BJ (cell line): Measurements from ENCODE around the gene PEX14. TPM values are rescaled to one million over a fixed set of nuclear protein-coding genes. Genes with fewer than 3 reads are reported as not detected.

Source experiments
- CTCF ChIA-PET: fragments of 350-600 bp; formaldehyde crosslinking; extraction: SDS; loops from one replicate; lab custom pipeline; 2021; ENCODE audit warnings: antibody characterized with exemption, inconsistent platforms; lab: Yijun Ruan, JAX
- POLR2A ChIA-PET: fragments of 300-600 bp; sonication (Branson Sonifier 250); formaldehyde crosslinking; extraction: SDS; loops from one replicate; lab custom pipeline; 2021; ENCODE audit warnings: antibody characterized with exemption; lab: Charles Lee
- DNase-seq: peaks from one replicate; pipeline ENCODE4 v3.0.0-alpha.2; 2011; ENCODE audit warnings: low read depth
- H3K27me3 ChIP-seq: 2 replicates; pipeline ENCODE4 v1.6.0; 2011; ENCODE audit warnings: low read length; ENCODE audit not compliant: control insufficient read depth, insufficient read depth
- H3K36me3 ChIP-seq: 2 replicates; pipeline ENCODE4 v1.5.1; 2011; ENCODE audit warnings: low read length; ENCODE audit not compliant: control insufficient read depth, insufficient read depth
- H3K4me3 ChIP-seq: 2 replicates; pipeline ENCODE4 v1.5.1; 2011; ENCODE audit warnings: low read depth, mild to moderate bottlenecking, control low read depth, low read length
- polyA plus RNA-seq: library from polyadenylated mRNA; depleted of rRNA; stranded (reverse); fragments of >200 nt; gene quantifications from 2 replicates; pipeline ENCODE4 v1.2.3, GENCODE V29; 2011
- TF ChIP-seq, protein P1 (sequence below): IDR thresholded peaks from 2 replicates; pipeline ENCODE4 v1.5.1; 2011; ENCODE audit warnings: low read depth, mild to moderate bottlenecking, control low read depth, inconsistent platforms, low read length, moderate library complexity; ENCODE audit not compliant: insufficient read depth

Gene PEX14
- polyA plus RNA-seq, 1 experiment = 10.1 TPM

DNA sequence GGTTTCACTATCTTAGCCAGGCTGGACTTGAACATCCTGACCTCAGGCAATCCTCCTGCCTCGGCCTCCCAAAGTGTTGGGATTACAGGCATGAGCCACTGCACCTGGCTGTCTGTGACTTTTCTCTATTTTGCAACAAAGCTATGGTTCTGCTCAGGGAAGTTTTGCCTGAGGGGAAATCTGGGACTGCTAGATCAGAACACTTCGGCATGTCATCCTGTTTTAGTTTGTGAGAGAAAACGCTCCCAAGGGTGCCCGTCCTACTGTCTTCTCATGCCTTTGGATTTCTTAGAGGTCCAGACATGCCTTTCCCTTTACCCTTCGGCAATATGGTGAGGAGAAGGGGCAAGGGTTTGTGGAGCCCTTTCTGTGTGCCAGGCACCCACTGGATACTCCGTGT, 30.5 kb upstream of the PEX14 start:
- H3K36me3 ChIP-seq = no peaks in the 10 kb centered on the region
- no peaks in the 10 kb centered on the region for H3K27me3 ChIP-seq
- TF ChIP-seq, protein P1, sequence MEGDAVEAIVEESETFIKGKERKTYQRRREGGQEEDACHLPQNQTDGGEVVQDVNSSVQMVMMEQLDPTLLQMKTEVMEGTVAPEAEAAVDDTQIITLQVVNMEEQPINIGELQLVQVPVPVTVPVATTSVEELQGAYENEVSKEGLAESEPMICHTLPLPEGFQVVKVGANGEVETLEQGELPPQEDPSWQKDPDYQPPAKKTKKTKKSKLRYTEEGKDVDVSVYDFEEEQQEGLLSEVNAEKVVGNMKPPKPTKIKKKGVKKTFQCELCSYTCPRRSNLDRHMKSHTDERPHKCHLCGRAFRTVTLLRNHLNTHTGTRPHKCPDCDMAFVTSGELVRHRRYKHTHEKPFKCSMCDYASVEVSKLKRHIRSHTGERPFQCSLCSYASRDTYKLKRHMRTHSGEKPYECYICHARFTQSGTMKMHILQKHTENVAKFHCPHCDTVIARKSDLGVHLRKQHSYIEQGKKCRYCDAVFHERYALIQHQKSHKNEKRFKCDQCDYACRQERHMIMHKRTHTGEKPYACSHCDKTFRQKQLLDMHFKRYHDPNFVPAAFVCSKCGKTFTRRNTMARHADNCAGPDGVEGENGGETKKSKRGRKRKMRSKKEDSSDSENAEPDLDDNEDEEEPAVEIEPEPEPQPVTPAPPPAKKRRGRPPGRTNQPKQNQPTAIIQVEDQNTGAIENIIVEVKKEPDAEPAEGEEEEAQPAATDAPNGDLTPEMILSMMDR = no peak
- DNase-seq = no peak
- ChIA-PET POLR2A (no interaction called here), CTCF (interaction anchor here (3.6 kb wide), 1 partner anchor 13 kb away, joined by 15 read pairs; the partner anchor contains the start of gene CENPS)
- no peak overlapping the region for H3K4me3 ChIP-seq

DNA sequence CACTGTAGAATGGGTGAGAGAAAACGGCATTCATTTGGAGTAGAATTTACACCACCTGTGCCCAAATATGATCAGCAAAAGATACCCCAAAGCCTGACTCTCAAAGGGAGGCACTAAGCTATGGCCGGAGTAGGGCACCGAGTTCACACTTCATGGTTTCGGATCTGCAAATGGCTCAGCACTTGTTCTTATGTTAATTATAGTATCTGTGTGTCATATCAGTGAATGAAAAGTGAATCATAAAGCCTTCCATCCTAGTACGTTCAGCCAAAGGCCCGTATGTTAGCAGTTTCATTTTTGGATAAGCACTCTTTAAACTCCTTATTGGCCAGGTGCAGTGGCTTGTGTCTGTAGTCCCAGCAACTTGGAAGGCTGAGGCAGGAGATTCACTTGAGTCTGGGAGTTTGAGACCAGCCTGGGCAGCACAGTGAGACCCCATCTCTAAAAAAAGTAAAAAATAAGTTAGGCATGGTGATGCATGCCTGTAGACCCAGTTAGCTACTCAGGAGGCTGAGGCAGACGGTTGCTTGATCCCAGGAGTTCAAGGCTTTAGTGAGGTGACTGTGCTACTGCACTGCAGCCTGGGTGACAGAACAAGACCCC, 29.9 kb upstream of the PEX14 start:
- DNase-seq = no peak
- H3K27me3 ChIP-seq = no peaks in the 10 kb centered on the region
- ChIA-PET POLR2A (no interaction called here), CTCF (interaction anchor here (3.6 kb wide), 1 partner anchor 14 kb away, joined by 15 read pairs; the partner anchor contains the start of gene CENPS)
- H3K4me3 ChIP-seq = no peak overlapping the region
- H3K36me3 ChIP-seq = no peaks in the 10 kb centered on the region
- TF ChIP-seq, protein P1 = no peak

DNA sequence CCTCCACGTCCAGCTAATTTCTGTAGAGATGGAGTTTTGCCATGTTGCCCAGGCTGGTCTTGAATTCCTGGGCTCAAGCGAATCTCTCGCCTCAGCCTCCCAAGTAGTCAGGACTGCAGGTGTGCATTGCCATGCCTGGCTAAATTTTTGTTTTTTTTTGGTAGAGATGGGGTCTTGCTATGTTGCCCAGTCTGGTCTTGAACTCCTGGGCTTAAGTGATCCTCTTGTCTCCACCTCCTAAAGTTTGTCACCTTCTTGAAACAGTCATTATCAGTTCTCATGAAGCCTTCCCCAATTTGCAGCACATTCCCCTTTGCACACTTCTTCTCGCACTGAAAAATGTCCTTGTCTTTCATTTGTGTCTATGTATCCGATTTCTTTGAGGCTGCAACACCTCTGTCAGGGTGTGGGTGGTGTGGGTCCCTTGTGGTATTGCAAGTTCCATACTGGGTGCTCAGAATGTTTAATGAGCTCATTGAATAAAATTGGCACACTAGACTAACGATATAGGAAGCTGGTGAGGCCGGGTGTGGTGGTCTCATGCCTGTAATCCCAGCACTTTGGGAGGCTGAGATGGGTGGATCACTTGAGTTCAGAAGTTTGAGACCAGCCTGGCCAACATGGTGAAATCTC, 27.8 kb upstream of the PEX14 start:
- Histone ChIP-seq H3K27me3 (no peaks in the 10 kb centered on the region), H3K4me3 (no peak overlapping the region), H3K36me3 (no peaks in the 10 kb centered on the region)
- TF ChIP-seq, protein P1 = no peak
- no peak for DNase-seq
- ChIA-PET POLR2A (no interaction called here), CTCF (interaction anchor here (1.1 to 1.4 kb wide), 2 partner anchors 14 to 17 kb away, joined by 3 read pairs; no protein-coding TSS in a partner anchor)

- Histone ChIP-seq H3K27me3 (no peaks in the 10 kb centered on the region), H3K4me3 (no peak within 1 kb of the TSS), H3K36me3 (no peaks in the 10 kb centered on the region)
- TF ChIP-seq, protein P1 = no peak
- DNase-seq = no peak
- ChIA-PET POLR2A (no interaction called here), CTCF (interaction anchor here (1.7 to 1.9 kb wide), 2 partner anchors 19 to 44 kb away, joined by 4 to 6 read pairs; no protein-coding TSS in a partner anchor)
Measured at GRCh38 chr1:10449751-10450150, 25.0 kb upstream of the PEX14 start, which contains the start of gene CORT. Gene CORT, plus strand, starts transcription at chr1:10450031. Its CDS starts 193 bp downstream, at chr1:10450224.

DNA sequence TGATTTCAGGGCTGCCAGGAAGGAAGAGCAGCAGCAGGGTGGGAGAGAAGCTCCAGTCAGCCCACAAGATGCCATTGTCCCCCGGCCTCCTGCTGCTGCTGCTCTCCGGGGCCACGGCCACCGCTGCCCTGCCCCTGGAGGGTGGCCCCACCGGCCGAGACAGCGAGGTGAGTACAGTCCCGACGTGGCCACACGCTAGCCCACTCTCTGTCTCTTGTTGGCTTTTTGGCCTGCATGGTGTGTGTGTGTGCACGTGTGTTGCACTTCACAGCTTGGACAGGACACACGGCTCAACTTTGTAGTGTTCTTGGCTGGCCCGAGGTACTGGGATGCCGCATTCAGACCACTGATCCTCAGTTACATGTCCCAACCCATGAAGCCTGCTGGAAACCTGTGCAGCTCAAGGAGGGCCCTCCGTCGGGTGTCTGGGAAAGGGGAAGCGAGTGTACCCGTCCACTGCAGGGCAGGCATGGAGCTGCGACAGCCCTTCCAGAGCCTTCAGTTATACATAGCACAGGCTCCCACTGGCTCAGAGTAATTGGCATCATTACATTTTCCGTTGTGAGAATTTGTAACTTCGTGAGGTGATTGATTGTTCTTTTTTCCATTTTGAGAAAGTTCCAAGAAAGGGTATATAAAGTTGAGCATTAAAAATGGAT, 24.5 kb upstream of the PEX14 start:
- Histone ChIP-seq H3K27me3 (no peaks in the 10 kb centered on the region), H3K4me3 (no peak overlapping the region), H3K36me3 (no peaks in the 10 kb centered on the region)
- ChIA-PET POLR2A (no interaction called here), CTCF (interaction anchor here (1.7 to 1.9 kb wide), 2 partner anchors 19 to 44 kb away, joined by 4 to 6 read pairs; no protein-coding TSS in a partner anchor)
- DNase-seq = no peak
- TF ChIP-seq, protein P1 = no peak
